ENCODE results near the gene SERPINB12. TPM values are rescaled to one million over a fixed set of nuclear protein-coding genes. Genes with fewer than 3 reads are reported as not detected.

The SERPINB12 gene
- total and polyA plus RNA-seq, 2 donors from 2014 or later: not detected

- FAIRE-seq (no peak), DNase-seq (no peak)
- Histone ChIP-seq H3K9ac (ENCODE audit: low read length in 3 of 3) (no peak overlapping the region), H3K9me3 (ENCODE audit: control insufficient read depth in 2 of 3, insufficient read depth in 1 of 3, low read length in 3 of 3) (no peaks in the 10 kb centered on the region), H3K4me1 (ENCODE audit: control insufficient read depth in 2 of 3, insufficient read depth in 2 of 3, low read depth in 1 of 3, low read length in 3 of 3) (no peaks in the 10 kb centered on the region), H3K36me3 (ENCODE audit: control insufficient read depth in 2 of 3, insufficient read depth in 3 of 3, low read length in 3 of 3) (no peaks in the 10 kb centered on the region), H3K27ac (ENCODE audit: low read depth in 2 of 2, low read length in 2 of 2) (no peak overlapping the region), H3K27me3 (ENCODE audit: control insufficient read depth, insufficient read depth, low read length) (no peaks in the 10 kb centered on the region), H3K4me3 (ENCODE audit: low read length in 3 of 3) (no peak overlapping the region)
- intact Hi-C loops (cut with DNase I): no loop called here
- TF ChIP-seq CTCF (IDR thresholded peaks at IDR 0.05; ENCODE audit: borderline replicate concordance, extremely low read depth, insufficient read depth): no peak
Measured at GRCh38 chr18:63603355-63603754, 61.2 kb downstream of the SERPINB12 start.

DNA sequence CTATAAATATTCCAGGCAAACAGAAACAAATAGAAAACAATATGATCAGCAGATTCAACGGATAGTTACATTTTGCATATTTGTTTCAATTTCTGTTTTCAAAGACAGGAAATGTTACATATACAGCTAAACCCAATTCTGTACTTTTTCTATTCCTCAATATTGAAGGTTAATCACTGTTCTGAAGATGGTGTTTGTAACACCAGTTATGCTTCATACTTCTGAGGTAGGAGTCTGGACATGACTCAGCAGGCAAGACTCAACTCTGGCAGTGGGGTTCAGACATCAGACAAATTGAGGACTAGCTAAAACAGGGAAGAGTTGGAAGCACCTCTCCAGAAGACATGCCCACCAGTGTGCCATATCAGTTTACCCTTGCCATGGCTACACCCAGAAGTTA, 61.6 kb downstream of the SERPINB12 start:
- Histone ChIP-seq H3K9me3 (ENCODE audit: control insufficient read depth in 2 of 3, insufficient read depth in 1 of 3, low read length in 3 of 3) (no peaks in the 10 kb centered on the region), H3K4me3 (ENCODE audit: low read length in 3 of 3) (no peak overlapping the region), H3K9ac (ENCODE audit: low read length in 3 of 3) (no peak overlapping the region), H3K36me3 (ENCODE audit: control insufficient read depth in 2 of 3, insufficient read depth in 3 of 3, low read length in 3 of 3) (no peaks in the 10 kb centered on the region), H3K27ac (ENCODE audit: low read depth in 2 of 2, low read length in 2 of 2) (no peak overlapping the region), H3K4me1 (ENCODE audit: control insufficient read depth in 2 of 3, insufficient read depth in 2 of 3, low read depth in 1 of 3, low read length in 3 of 3) (no peaks in the 10 kb centered on the region), H3K27me3 (ENCODE audit: control insufficient read depth, insufficient read depth, low read length) (no peaks in the 10 kb centered on the region)
- intact Hi-C loops (cut with DNase I): no loop called here
- DNase-seq (no peak), FAIRE-seq (no peak)
- no peak for TF ChIP-seq CTCF (IDR thresholded peaks at IDR 0.05; ENCODE audit: borderline replicate concordance, extremely low read depth, insufficient read depth)

- no peaks in the 10 kb centered on the region for H3K4me1 ChIP-seq (ENCODE audit: control insufficient read depth in 2 of 3, insufficient read depth in 2 of 3, low read depth in 1 of 3, low read length in 3 of 3)
- FAIRE-seq: no peak
- H3K4me3 ChIP-seq (ENCODE audit: low read length in 3 of 3): no peak overlapping the region
- intact Hi-C loops (cut with DNase I): no loop called here
- H3K36me3 ChIP-seq (ENCODE audit: control insufficient read depth in 2 of 3, insufficient read depth in 3 of 3, low read length in 3 of 3): no peaks in the 10 kb centered on the region
- H3K27ac ChIP-seq (ENCODE audit: low read depth in 2 of 2, low read length in 2 of 2): no peak overlapping the region
- TF ChIP-seq CTCF (IDR thresholded peaks at IDR 0.05; ENCODE audit: borderline replicate concordance, extremely low read depth, insufficient read depth): no peak
- H3K27me3 ChIP-seq (ENCODE audit: control insufficient read depth, insufficient read depth, low read length): no peaks in the 10 kb centered on the region
- H3K9ac ChIP-seq (ENCODE audit: low read length in 3 of 3): no peak overlapping the region
- no peaks in the 10 kb centered on the region for H3K9me3 ChIP-seq (ENCODE audit: control insufficient read depth in 2 of 3, insufficient read depth in 1 of 3, low read length in 3 of 3)
- DNase-seq: no peak
Measured at GRCh38 chr18:63604791-63605567, 62.8 kb downstream of the SERPINB12 start.
